SK-N-SH (cell line): Measurements from ENCODE around the gene ESRRA.

Source experiments
- EP300 ChIP-seq, 2 experiments: IDR thresholded peaks; 2 replicates each; pipeline versions ENCODE4 v1.4.0 to v1.6.1; 2012; ENCODE audit warnings: borderline replicate concordance in 1 of 2, low read depth in 1 of 2, low read length in 1 of 2
- EZH2phosphoT487 ChIP-seq: fragments of 200-600 bp; sonication (generic); IDR thresholded peaks from 2 replicates; pipeline ENCODE4 v1.6.1; 2017; ENCODE audit warnings: low read depth, mixed run types, mild to moderate bottlenecking, antibody characterized with exemption, moderate library complexity, borderline replicate concordance
- NRF1 ChIP-seq: IDR thresholded peaks from 2 replicates; pipeline ENCODE4 v1.6.1; 2012; ENCODE audit warnings: low read depth, mild to moderate bottlenecking, low read length
- POLR2AphosphoS5 ChIP-seq: IDR thresholded peaks from 2 replicates; pipeline ENCODE4 v1.6.1; 2012; ENCODE audit warnings: low read depth, low read length
- RAD21 ChIP-seq: IDR thresholded peaks from 2 replicates; pipeline ENCODE4 v1.6.1; 2012; ENCODE audit warnings: mild to moderate bottlenecking, low read length
- RFX5 ChIP-seq: IDR thresholded peaks from 2 replicates; pipeline ENCODE4 v1.6.1; 2012; ENCODE audit warnings: mild to moderate bottlenecking, improper control_type of control experiment, low read length
- SMC3 ChIP-seq: IDR thresholded peaks from 2 replicates; pipeline ENCODE4 v1.6.1; 2012; ENCODE audit warnings: low read depth, low read length, improper control_type of control experiment
- TAF1 ChIP-seq: IDR thresholded peaks from 2 replicates; pipeline ENCODE4 v1.6.1; 2012; ENCODE audit warnings: low read depth, mild to moderate bottlenecking, low read length, moderate library complexity, borderline replicate concordance
- TCF12 ChIP-seq: IDR thresholded peaks from 2 replicates; pipeline ENCODE4 v1.4.0; 2012
- YY1 ChIP-seq: IDR thresholded peaks from 2 replicates; pipeline ENCODE4 v1.4.0; 2012; ENCODE audit warnings: low read depth, mild to moderate bottlenecking
- TF ChIP-seq, protein P1 (sequence below): fragments of 200-600 bp; sonication (generic); IDR thresholded peaks from 2 replicates; pipeline ENCODE4 v1.6.1; 2017; ENCODE audit warnings: antibody characterized with exemption, mild to moderate bottlenecking, moderate library complexity
- TF ChIP-seq, protein P2 (sequence below): fragments of 150-350 bp; IDR thresholded peaks from 2 replicates; pipeline ENCODE4 v1.6.1; 2016; ENCODE audit warnings: mild to moderate bottlenecking, low read depth, low read length
- TF ChIP-seq, protein P3 (sequence below): IDR thresholded peaks from 2 replicates; pipeline ENCODE4 v1.4.0; 2012; ENCODE audit warnings: low read depth, borderline replicate concordance
- TF ChIP-seq, protein P4 (sequence below): IDR thresholded peaks from 2 replicates; pipeline ENCODE4 v1.4.0; 2012; ENCODE audit warnings: low read depth, borderline replicate concordance

DNA sequence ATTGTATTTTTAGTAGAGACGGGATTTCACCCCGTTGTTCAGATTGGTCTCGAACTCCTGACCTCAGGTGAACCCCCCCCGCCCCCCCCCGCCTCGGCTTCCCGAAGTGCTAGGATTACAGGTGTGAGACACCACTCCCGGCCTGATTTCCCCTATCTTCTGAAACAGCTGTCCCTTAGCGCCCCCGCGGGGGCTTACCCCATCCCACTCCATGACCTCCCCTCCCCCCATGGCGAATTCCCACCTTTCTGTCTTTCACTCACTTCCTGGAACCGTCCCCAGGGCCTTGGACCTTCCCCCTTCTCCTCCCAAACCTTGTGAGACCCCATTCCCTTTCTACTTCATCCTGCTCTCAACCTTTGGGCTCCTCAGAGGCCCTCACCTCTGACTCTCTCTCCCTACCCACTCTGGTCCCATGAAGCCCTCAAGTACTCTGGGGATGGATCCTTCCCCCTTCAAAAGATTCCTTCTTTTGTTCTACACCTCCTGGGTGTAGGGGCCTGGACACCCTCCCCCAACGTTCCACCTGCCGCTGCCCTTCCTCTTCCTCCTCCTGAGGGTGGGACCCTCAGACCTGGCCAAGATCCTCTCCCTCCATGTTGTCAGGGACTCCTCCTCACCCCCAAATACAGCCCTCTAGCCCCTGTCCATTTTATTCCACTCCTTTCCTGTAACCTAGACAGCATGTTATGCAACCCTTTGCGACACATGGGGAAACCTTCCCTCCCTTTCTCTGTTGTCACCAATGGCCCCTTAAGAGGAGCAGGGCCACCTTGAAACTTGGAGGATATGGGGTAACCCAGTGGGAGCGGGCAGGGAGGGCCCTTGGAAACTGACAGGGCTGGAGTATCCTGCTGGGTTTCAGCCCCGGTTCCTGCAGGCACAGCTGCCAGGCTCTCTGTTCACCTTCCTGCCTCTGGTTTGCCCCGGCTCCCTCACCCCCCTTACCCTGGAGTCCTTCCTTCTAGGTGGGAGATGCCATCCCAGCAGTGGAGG lies 13.7 kb downstream of the ESRRA start:
- TF ChIP-seq YY1: no peak
- no peak for TF ChIP-seq NRF1
- TF ChIP-seq, protein P1, sequence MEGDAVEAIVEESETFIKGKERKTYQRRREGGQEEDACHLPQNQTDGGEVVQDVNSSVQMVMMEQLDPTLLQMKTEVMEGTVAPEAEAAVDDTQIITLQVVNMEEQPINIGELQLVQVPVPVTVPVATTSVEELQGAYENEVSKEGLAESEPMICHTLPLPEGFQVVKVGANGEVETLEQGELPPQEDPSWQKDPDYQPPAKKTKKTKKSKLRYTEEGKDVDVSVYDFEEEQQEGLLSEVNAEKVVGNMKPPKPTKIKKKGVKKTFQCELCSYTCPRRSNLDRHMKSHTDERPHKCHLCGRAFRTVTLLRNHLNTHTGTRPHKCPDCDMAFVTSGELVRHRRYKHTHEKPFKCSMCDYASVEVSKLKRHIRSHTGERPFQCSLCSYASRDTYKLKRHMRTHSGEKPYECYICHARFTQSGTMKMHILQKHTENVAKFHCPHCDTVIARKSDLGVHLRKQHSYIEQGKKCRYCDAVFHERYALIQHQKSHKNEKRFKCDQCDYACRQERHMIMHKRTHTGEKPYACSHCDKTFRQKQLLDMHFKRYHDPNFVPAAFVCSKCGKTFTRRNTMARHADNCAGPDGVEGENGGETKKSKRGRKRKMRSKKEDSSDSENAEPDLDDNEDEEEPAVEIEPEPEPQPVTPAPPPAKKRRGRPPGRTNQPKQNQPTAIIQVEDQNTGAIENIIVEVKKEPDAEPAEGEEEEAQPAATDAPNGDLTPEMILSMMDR: no peak
- no peak for TF ChIP-seq EZH2phosphoT487
- TF ChIP-seq, protein P2, sequence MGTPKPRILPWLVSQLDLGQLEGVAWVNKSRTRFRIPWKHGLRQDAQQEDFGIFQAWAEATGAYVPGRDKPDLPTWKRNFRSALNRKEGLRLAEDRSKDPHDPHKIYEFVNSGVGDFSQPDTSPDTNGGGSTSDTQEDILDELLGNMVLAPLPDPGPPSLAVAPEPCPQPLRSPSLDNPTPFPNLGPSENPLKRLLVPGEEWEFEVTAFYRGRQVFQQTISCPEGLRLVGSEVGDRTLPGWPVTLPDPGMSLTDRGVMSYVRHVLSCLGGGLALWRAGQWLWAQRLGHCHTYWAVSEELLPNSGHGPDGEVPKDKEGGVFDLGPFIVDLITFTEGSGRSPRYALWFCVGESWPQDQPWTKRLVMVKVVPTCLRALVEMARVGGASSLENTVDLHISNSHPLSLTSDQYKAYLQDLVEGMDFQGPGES: no peak
- TF ChIP-seq, protein P3, sequence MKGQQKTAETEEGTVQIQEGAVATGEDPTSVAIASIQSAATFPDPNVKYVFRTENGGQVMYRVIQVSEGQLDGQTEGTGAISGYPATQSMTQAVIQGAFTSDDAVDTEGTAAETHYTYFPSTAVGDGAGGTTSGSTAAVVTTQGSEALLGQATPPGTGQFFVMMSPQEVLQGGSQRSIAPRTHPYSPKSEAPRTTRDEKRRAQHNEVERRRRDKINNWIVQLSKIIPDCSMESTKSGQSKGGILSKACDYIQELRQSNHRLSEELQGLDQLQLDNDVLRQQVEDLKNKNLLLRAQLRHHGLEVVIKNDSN: no peak
- TF ChIP-seq TCF12: no peak
- no peak for TF ChIP-seq SMC3
- TF ChIP-seq POLR2AphosphoS5: no peak
- TF ChIP-seq EP300 (IDR thresholded peaks at IDR 0.05; ENCODE audit: borderline replicate concordance in 1 of 2, low read depth in 1 of 2, low read length in 1 of 2): no peak
- no peak for TF ChIP-seq RFX5
- TF ChIP-seq, protein P4, sequence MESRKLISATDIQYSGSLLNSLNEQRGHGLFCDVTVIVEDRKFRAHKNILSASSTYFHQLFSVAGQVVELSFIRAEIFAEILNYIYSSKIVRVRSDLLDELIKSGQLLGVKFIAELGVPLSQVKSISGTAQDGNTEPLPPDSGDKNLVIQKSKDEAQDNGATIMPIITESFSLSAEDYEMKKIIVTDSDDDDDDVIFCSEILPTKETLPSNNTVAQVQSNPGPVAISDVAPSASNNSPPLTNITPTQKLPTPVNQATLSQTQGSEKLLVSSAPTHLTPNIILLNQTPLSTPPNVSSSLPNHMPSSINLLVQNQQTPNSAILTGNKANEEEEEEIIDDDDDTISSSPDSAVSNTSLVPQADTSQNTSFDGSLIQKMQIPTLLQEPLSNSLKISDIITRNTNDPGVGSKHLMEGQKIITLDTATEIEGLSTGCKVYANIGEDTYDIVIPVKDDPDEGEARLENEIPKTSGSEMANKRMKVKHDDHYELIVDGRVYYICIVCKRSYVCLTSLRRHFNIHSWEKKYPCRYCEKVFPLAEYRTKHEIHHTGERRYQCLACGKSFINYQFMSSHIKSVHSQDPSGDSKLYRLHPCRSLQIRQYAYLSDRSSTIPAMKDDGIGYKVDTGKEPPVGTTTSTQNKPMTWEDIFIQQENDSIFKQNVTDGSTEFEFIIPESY: no peak
- TF ChIP-seq RAD21: no peak
- TF ChIP-seq TAF1: no peak
